Gastrocnemius medialis (tissue), 4 donors: ENCODE data around the gene CAMK1.

ENCODE experiments used
- CTCF ChIP-seq, 5 experiments: fragments of 450-650 bp in 3 of 5; fragments of 200-600 bp in 2 of 5; sonication (generic) in 2 of 5; IDR thresholded peaks in 4 of 5; conservative IDR thresholded peaks in 1 of 5; 1 replicate in 4 of 5; 2 replicates in 1 of 5; pipeline ENCODE4 v1.5.1; 2016 to 2019; ENCODE audit warnings: antibody characterized with exemption in 5 of 5, mild to moderate bottlenecking in 3 of 5, moderate library complexity in 3 of 5
- POLR2A ChIP-seq, 2 donors: fragments of 450-650 bp; IDR thresholded peaks; one replicate each; pipeline ENCODE4 v1.6.1; 2017; ENCODE audit warnings: antibody characterized with exemption in 2 of 2, mild to moderate bottlenecking in 2 of 2, moderate library complexity in 2 of 2

GRCh38 chr3:9760779-9761505 is 8.8 kb downstream of the CAMK1 start:
- no peak for TF ChIP-seq CTCF (IDR thresholded peaks at IDR 0.05 in 4 of 5, conservative IDR thresholded peaks at IDR 0.05 in 1 of 5)
- TF ChIP-seq POLR2A (IDR thresholded peaks at IDR 0.05) = no peak
